Fibroblast of pulmonary artery (primary cell): ENCODE measurements around the gene FABP2.

Experiments
- DNase-seq: peaks from one replicate; pipeline ENCODE4 v3.0.0-alpha.2; 2010; ENCODE audit warnings: low read depth
- H3K4me3 ChIP-seq: replicated peaks from 2 replicates; pipeline ENCODE4 v1.5.1; 2011; ENCODE audit warnings: low read depth, mild to moderate bottlenecking, control low read depth, low read length, moderate library complexity
- CTCF ChIP-seq: IDR thresholded peaks from 2 replicates; pipeline ENCODE4 v1.5.1; 2011; ENCODE audit warnings: mild to moderate bottlenecking, control low read depth, low read length, inconsistent platforms; ENCODE audit errors: missing control alignments

Gene FABP2

DNA sequence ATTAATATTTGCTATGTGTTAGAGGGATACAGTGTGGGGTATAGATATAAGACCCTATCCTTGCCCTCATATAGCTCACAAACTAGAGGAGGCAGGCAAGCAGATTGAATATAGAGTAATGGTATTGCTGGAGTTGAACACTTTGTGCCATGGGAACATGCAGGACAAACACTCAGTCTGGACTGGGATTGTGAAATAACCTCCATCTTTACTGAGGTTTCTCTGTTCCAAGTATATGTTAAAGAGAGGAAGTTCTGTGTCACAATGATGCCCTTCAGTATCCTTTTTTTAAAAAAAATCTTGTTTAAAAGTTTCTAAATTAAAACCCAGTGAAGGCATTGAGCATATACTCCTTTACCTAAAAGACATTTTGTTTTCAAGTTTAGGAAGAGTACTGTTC lies 8.7 kb downstream of the FABP2 start:
- no peak overlapping the region for H3K4me3 ChIP-seq
- TF ChIP-seq CTCF, result no peak
- peak; percentile 21 for DNase-seq

- no peak for DNase-seq
- no peak overlapping the region for H3K4me3 ChIP-seq
- no peak for TF ChIP-seq CTCF
Observed at GRCh38 chr4:119310826-119311225, 11.1 kb downstream of the FABP2 start.

DNA sequence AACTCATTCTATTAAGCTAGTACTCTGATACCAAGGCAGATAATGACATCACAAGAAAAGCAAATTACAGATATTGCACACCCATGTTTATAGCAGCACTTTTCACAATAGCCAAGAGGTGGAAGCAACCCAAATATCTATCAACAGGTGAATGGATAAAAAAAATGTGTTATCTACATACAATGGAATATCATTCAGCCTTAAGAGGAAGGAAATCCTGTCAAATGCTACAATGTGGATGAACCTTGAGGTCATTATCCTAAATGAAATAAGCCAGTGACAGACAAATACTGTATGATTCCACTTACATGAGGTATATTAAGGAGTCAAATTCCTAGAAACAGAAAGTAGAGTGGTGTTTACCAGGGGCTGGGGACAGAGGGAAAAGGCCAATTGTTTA lies 14.3 kb downstream of the FABP2 start:
- TF ChIP-seq CTCF, result no peak

GRCh38 chr4:119304431-119304830 lies 17.5 kb downstream of the FABP2 start:
- no peak for TF ChIP-seq CTCF
- no peak for DNase-seq
- H3K4me3 ChIP-seq, result no peak overlapping the region

More for the DNA sequence above, 14.3 kb downstream of the FABP2 start:
- H3K4me3 ChIP-seq, result no peak overlapping the region
- no peak for DNase-seq

DNA sequence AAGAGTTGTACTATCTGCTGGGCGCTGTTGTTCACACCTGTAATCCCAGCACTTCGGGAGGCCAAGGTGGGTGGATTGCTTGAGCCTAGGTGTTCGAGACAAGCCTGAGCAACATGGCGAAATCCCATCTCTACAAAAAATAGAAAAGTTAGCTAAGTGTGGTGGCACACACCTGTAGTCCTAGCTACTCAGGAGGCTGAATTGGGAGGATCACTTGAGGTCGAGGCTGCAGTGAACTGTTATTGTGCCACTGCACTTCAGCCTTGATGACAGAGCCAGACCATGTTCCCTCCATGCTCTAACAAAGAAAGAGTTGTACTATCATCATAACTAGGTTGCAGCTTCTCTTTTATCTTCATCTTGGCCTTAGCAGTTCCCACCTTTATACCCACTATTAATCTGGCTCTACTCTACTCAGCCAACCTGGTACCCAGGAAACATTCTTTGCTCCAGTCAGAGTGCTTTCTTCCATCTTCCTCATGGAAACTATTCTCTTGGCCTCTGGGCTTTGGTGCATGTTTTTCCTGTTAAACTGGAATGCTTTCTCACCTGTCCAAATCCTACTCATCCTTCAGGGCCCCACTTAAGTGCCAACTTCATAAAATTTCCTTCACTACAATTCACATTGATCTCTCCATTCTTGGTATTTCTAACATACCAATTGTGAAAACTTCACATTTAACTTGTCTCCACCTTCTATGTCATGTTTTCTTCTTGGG lies 18.2 kb downstream of the FABP2 start:
- DNase-seq, result no peak
- TF ChIP-seq CTCF, result no peak
- no peak overlapping the region for H3K4me3 ChIP-seq

- no peak overlapping the region for H3K4me3 ChIP-seq
- no peak for TF ChIP-seq CTCF
- DNase-seq, result no peak
Observed at GRCh38 chr4:119302073-119302832, 19.7 kb downstream of the FABP2 start.
